IMR-90 (cell line): ENCODE measurements around the gene F12.

Experiments used
- BHLHE40 ChIP-seq: fragments of 150-350 bp; IDR thresholded peaks from 2 replicates; pipeline ENCODE4 v1.6.1; 2016; ENCODE audit warnings: mild to moderate bottlenecking, low read depth, low read length
- CEBPB ChIP-seq: IDR thresholded peaks from 2 replicates; pipeline ENCODE4 v1.6.1; 2012; ENCODE audit warnings: low read depth, low read length, improper control_type of control experiment
- CHD1 ChIP-seq: IDR thresholded peaks from 2 replicates; pipeline ENCODE4 v1.6.1; 2012; ENCODE audit warnings: low read depth, low read length, improper control_type of control experiment
- CTCF ChIP-seq: conservative IDR thresholded peaks from 2 replicates; pipeline ENCODE4 v1.5.1; 2012; ENCODE audit warnings: mild to moderate bottlenecking, low read depth, low read length, improper control_type of control experiment
- FOS ChIP-seq: fragments of 150-350 bp; IDR thresholded peaks from 2 replicates; pipeline ENCODE4 v1.6.1; 2016; ENCODE audit warnings: low read depth, low read length
- MAZ ChIP-seq: IDR thresholded peaks from 2 replicates; pipeline ENCODE4 v1.6.1; 2012; ENCODE audit warnings: low read depth, mild to moderate bottlenecking, low read length, improper control_type of control experiment, moderate library complexity, borderline replicate concordance
- MXI1 ChIP-seq: IDR thresholded peaks from 2 replicates; pipeline ENCODE4 v1.6.1; 2012; ENCODE audit warnings: low read depth, mild to moderate bottlenecking, low read length, moderate library complexity, borderline replicate concordance
- NFE2L2 ChIP-seq: fragments of 150-350 bp; IDR thresholded peaks from 2 replicates; pipeline ENCODE4 v1.6.1; 2016; ENCODE audit warnings: low read depth, mild to moderate bottlenecking, low read length
- POLR2A ChIP-seq: IDR thresholded peaks from 2 replicates; pipeline ENCODE4 v1.6.1; 2012; ENCODE audit warnings: mild to moderate bottlenecking, low read depth, low read length
- RAD21 ChIP-seq: IDR thresholded peaks from 2 replicates; pipeline ENCODE4 v1.6.1; 2012; ENCODE audit warnings: low read length, improper control_type of control experiment
- RCOR1 ChIP-seq: IDR thresholded peaks from 2 replicates; pipeline ENCODE4 v1.6.1; 2012; ENCODE audit warnings: mild to moderate bottlenecking, low read length, improper control_type of control experiment; ENCODE audit not compliant: insufficient replicate concordance
- RFX5 ChIP-seq: IDR thresholded peaks from 2 replicates; pipeline ENCODE4 v1.8.0; 2012; ENCODE audit warnings: low read depth, mild to moderate bottlenecking, low read length, moderate library complexity
- SMC3 ChIP-seq: fragments of 150-350 bp; IDR thresholded peaks from 2 replicates; pipeline ENCODE4 v1.6.1; 2016; ENCODE audit warnings: low read depth, mild to moderate bottlenecking, antibody characterized with exemption, low read length, moderate library complexity
- USF2 ChIP-seq: fragments of 150-350 bp; IDR thresholded peaks from 2 replicates; pipeline ENCODE4 v1.6.1; 2017; ENCODE audit warnings: mild to moderate bottlenecking, antibody characterized with exemption, low read length, low read depth

- TF ChIP-seq CTCF (no peak), BHLHE40 (no peak), POLR2A (no peak), RCOR1 (no peak), MAZ (no peak), CEBPB (no peak), RAD21 (no peak), RFX5 (no peak), USF2 (no peak), FOS (no peak), NFE2L2 (no peak), CHD1 (no peak), MXI1 (no peak), SMC3 (no peak)
Measured at GRCh38 chr5:177369645-177370440, 39.5 kb downstream of the F12 start.
